Liver (tissue), 9 donors: ENCODE data around the gene ABAT. TPM values are rescaled to one million over a fixed set of nuclear protein-coding genes. Genes with fewer than 3 reads are reported as not detected.

Experiments used
- DNase-seq: peaks from one replicate; pipeline ENCODE4 v3.0.0-alpha.2; 2017; ENCODE audit warnings: low spot score
- H3K27ac ChIP-seq, 2 donors: one replicate each; pipeline ENCODE4 v1.7.0; 2013; ENCODE audit warnings: inconsistent platforms in 2 of 2, low read length in 2 of 2, control low read depth in 1 of 2, low read depth in 1 of 2, mild to moderate bottlenecking in 1 of 2
- H3K27me3 ChIP-seq, 4 donors: one replicate each; pipeline versions ENCODE4 v1.6.1 to v1.7.0; 2013; ENCODE audit warnings: low read length in 3 of 4, inconsistent platforms in 1 of 4, mild to moderate bottlenecking in 1 of 4, moderate library complexity in 1 of 4; ENCODE audit not compliant: control insufficient read depth in 4 of 4, insufficient read depth in 4 of 4
- H3K36me3 ChIP-seq, 4 donors: one replicate each; pipeline versions ENCODE4 v1.6.1 to v1.7.0; 2013; ENCODE audit warnings: low read length in 3 of 4, mild to moderate bottlenecking in 3 of 4, low read depth in 1 of 4, moderate library complexity in 1 of 4; ENCODE audit not compliant: control insufficient read depth in 4 of 4, insufficient read depth in 3 of 4
- H3K4me1 ChIP-seq, 4 donors: one replicate each; pipeline versions ENCODE4 v1.6.1 to v1.7.0; 2013; ENCODE audit warnings: low read length in 3 of 4, mild to moderate bottlenecking in 3 of 4, moderate library complexity in 1 of 4; ENCODE audit not compliant: control insufficient read depth in 4 of 4, insufficient read depth in 4 of 4
- H3K4me3 ChIP-seq, 3 donors: one replicate each; pipeline versions ENCODE4 v1.6.1 to v1.7.0; 2013; ENCODE audit warnings: low read length in 3 of 3, control low read depth in 1 of 3, low read depth in 1 of 3, mild to moderate bottlenecking in 1 of 3
- H3K9ac ChIP-seq, 2 donors: one replicate each; pipeline ENCODE4 v1.7.0; 2013; ENCODE audit warnings: low read length in 2 of 2, mild to moderate bottlenecking in 2 of 2, moderate library complexity in 2 of 2, control low read depth in 1 of 2, low read depth in 1 of 2
- H3K9me3 ChIP-seq, 4 donors: one replicate each; pipeline versions ENCODE4 v1.6.1 to v1.7.0; 2013; ENCODE audit warnings: low read length in 3 of 4; ENCODE audit not compliant: control insufficient read depth in 4 of 4
- ATF3 ChIP-seq: IDR thresholded peaks from 2 replicates; pipeline ENCODE4 v1.6.1; 2016; ENCODE audit warnings: antibody characterized with exemption
- CTCF ChIP-seq: fragments of 150-350 bp; IDR thresholded peaks from 2 replicates; pipeline ENCODE4 v1.5.1; 2017; ENCODE audit warnings: improper control_type of control experiment, low read depth, low read length; ENCODE audit not compliant: missing input control
- EGR1 ChIP-seq, 2 donors: IDR thresholded peaks; 2 replicates each; pipeline ENCODE4 v1.6.1; 2016 to 2018; ENCODE audit warnings: antibody characterized with exemption in 2 of 2, low read depth in 2 of 2
- HNF4A ChIP-seq, 2 donors: conservative IDR thresholded peaks; 2 replicates each; pipeline ENCODE4 v1.6.1; 2016; ENCODE audit warnings: antibody characterized with exemption in 2 of 2, mild to moderate bottlenecking in 2 of 2
- HNF4G ChIP-seq: IDR thresholded peaks from 2 replicates; pipeline ENCODE4 v1.6.1; 2016; ENCODE audit warnings: antibody characterized with exemption
- JUND ChIP-seq, 2 donors: IDR thresholded peaks; 2 replicates each; pipeline ENCODE4 v1.6.1; 2016; ENCODE audit warnings: antibody characterized with exemption in 2 of 2
- NR2F2 ChIP-seq: IDR thresholded peaks from 2 replicates; pipeline ENCODE4 v1.6.1; 2016; ENCODE audit warnings: antibody characterized with exemption
- RXRA ChIP-seq, 2 donors: IDR thresholded peaks; 2 replicates each; pipeline ENCODE4 v1.6.1; 2017 to 2018; ENCODE audit warnings: antibody characterized with exemption in 2 of 2, mild to moderate bottlenecking in 1 of 2
- SP1 ChIP-seq: IDR thresholded peaks from 2 replicates; pipeline ENCODE4 v1.6.1; 2018; ENCODE audit warnings: antibody characterized with exemption, mild to moderate bottlenecking
- TAF1 ChIP-seq: conservative IDR thresholded peaks from 2 replicates; pipeline ENCODE4 v1.6.1; 2016; ENCODE audit warnings: antibody characterized with exemption, mild to moderate bottlenecking
- YY1 ChIP-seq: IDR thresholded peaks from 2 replicates; pipeline ENCODE4 v1.6.1; 2016; ENCODE audit warnings: antibody characterized with exemption, mild to moderate bottlenecking
- ZBTB33 ChIP-seq: IDR thresholded peaks from 2 replicates; pipeline ENCODE4 v1.6.1; 2016; ENCODE audit warnings: antibody characterized with exemption
- WGBS: extraction: QIAGEN DNeasy Blood & Tissue Kit; methylation state at CpG from one replicate; pipeline ENCODE4 v1.1.7; 2013; 5-methylcytosine and 5-hydroxymethylcytosine counted together
- polyA plus RNA-seq, 2 donors: library from polyadenylated mRNA; stranded (reverse) in 1 of 2; unstranded in 1 of 2; fragments of 200-250 nt in 1 of 2; fragments of >200 nt in 1 of 2; fragmentation: Nextera tagmentation in 1 of 2; extraction: Ambion mirVana in 1 of 2; gene quantifications; one replicate each; pipeline versions ENCODE4 v1.2.1 to v1.2.3, GENCODE V29; 2013 to 2015
- total RNA-seq, 2 donors: library from RNA; depleted of rRNA; stranded (reverse); fragments of >200 nt; gene quantifications; one replicate each; pipeline ENCODE4 v1.2.3, GENCODE V29; 2014
- donor health status: healthy.
- donor health status: healthy.
- donor health status: healthy.
- donor health status: healthy.
- donor health status: healthy.

ABAT gene
- total and polyA plus RNA-seq, 4 donors, result 52.4 to 205 (median 141) TPM

GRCh38 chr16:8760021-8760420, 85.6 kb downstream of the ABAT start:
- no peak for DNase-seq
- TF ChIP-seq CTCF, result no peak
- no peak for TF ChIP-seq YY1
- TF ChIP-seq TAF1, result no peak
- TF ChIP-seq RXRA (IDR thresholded peaks at IDR 0.05), result no peak
- no peak for TF ChIP-seq SP1
- no peak for TF ChIP-seq EGR1 (IDR thresholded peaks at IDR 0.05; ENCODE audit: low read depth in 2 of 2)
- no peak overlapping the region for H3K27ac ChIP-seq
- no peaks in the 10 kb centered on the region for H3K27me3 ChIP-seq
- no peaks in the 10 kb centered on the region for H3K9me3 ChIP-seq
- WGBS, result 84% methylated on average over 10 of the region's 10 CpGs
- H3K36me3 ChIP-seq, result peaks cover 2 to 60% (median 31%) of the 10 kb centered on the region in 4 donors
- H3K4me3 ChIP-seq, result no peak overlapping the region
- no peaks in the 10 kb centered on the region for H3K4me1 ChIP-seq
- no peak overlapping the region for H3K9ac ChIP-seq

- H3K4me3 ChIP-seq, result no peak overlapping the region
- H3K27ac ChIP-seq, result no peak overlapping the region
- peaks cover 2 to 58% (median 34%) of the 10 kb centered on the region in 4 donors for H3K36me3 ChIP-seq
- no peak for DNase-seq
- no peaks in the 10 kb centered on the region for H3K27me3 ChIP-seq
- no peaks in the 10 kb centered on the region for H3K4me1 ChIP-seq
- no peaks in the 10 kb centered on the region for H3K9me3 ChIP-seq
- no peak for TF ChIP-seq JUND (IDR thresholded peaks at IDR 0.05)
- no peak for TF ChIP-seq TAF1
- TF ChIP-seq HNF4G, result no peak
- TF ChIP-seq ATF3, result no peak
- TF ChIP-seq RXRA (IDR thresholded peaks at IDR 0.05), result no peak
- TF ChIP-seq ZBTB33, result no peak
- TF ChIP-seq HNF4A (conservative IDR thresholded peaks at IDR 0.05), result no peak
- WGBS, result 80% methylated on average over 6 of the region's 6 CpGs
- H3K9ac ChIP-seq, result no peak overlapping the region
These were observed 86.7 kb downstream of the ABAT start for GRCh38 chr16:8761078-8761477.

- peaks cover 2 to 55% (median 36%) of the 10 kb centered on the region in 4 donors for H3K36me3 ChIP-seq
- no peaks in the 10 kb centered on the region for H3K9me3 ChIP-seq
- H3K4me1 ChIP-seq, result no peaks in the 10 kb centered on the region
- 97% methylated on average over 4 of the region's 4 CpGs for WGBS
- H3K9ac ChIP-seq, result no peak overlapping the region
- no peak overlapping the region for H3K4me3 ChIP-seq
- H3K27ac ChIP-seq, result no peak overlapping the region
- H3K27me3 ChIP-seq, result no peaks in the 10 kb centered on the region
- no peak for TF ChIP-seq ZBTB33
- TF ChIP-seq SP1, result no peak
- no peak for TF ChIP-seq NR2F2
- no peak for DNase-seq
These were observed 87.8 kb downstream of the ABAT start for GRCh38 chr16:8762254-8762653.
